HL-60 (cell line): ENCODE measurements around the gene PBX1.

Experiments
- GABPA ChIP-seq: IDR thresholded peaks from 2 replicates; pipeline ENCODE4 v1.6.1; 2012; ENCODE audit warnings: low read depth
- REST ChIP-seq: IDR thresholded peaks from 2 replicates; pipeline ENCODE4 v1.6.1; 2012; ENCODE audit warnings: low read depth; ENCODE audit not compliant: insufficient replicate concordance
- TF ChIP-seq, protein P1 (sequence below): IDR thresholded peaks from one replicate; pipeline ENCODE4 v1.5.1; 2011; ENCODE audit warnings: low read length, control low read depth, inconsistent platforms; ENCODE audit not compliant: insufficient read depth

DNA sequence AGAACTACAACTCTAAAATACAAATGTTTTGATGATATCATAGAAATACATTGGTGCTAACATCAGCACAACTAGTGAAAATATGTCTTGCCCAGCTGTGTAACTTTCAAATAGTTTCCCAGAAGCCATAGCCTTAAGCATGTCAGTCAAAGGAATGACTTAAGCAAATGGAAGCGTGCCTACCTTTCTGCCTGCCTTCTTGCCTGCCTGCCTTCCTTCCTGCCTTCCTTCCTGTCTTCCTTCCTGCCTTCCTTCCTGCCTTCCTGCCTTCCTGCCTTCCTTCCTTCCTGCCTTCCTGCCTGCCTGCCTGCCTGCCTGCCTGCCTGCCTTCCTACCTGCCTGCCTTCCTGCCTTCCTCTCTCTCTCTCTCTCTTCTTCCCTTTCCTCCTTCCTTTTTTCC, 104.0 kb downstream of the PBX1 start:
- TF ChIP-seq REST (no peak), GABPA (no peak)
- TF ChIP-seq, protein P1, sequence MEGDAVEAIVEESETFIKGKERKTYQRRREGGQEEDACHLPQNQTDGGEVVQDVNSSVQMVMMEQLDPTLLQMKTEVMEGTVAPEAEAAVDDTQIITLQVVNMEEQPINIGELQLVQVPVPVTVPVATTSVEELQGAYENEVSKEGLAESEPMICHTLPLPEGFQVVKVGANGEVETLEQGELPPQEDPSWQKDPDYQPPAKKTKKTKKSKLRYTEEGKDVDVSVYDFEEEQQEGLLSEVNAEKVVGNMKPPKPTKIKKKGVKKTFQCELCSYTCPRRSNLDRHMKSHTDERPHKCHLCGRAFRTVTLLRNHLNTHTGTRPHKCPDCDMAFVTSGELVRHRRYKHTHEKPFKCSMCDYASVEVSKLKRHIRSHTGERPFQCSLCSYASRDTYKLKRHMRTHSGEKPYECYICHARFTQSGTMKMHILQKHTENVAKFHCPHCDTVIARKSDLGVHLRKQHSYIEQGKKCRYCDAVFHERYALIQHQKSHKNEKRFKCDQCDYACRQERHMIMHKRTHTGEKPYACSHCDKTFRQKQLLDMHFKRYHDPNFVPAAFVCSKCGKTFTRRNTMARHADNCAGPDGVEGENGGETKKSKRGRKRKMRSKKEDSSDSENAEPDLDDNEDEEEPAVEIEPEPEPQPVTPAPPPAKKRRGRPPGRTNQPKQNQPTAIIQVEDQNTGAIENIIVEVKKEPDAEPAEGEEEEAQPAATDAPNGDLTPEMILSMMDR = no peak
